SK-N-SH treated with all-trans-retinoic acid at 6 μM for 48 hours (cell line): Measurements from ENCODE around the gene UCP2.

Experiments used
- ATAC-seq: fragments of 200-7000 bp; cut with Tn5 transposase; 3 replicates; pipeline ENCODE4 v1.9.1; 2020; ENCODE audit warnings: mild to moderate bottlenecking, moderate library complexity
- ARNTL ChIP-seq: fragments of 450-650 bp; formaldehyde crosslinking; IDR thresholded peaks from 2 replicates; pipeline ENCODE4 v1.5.0; 2020; ENCODE audit warnings: low read depth, mild to moderate bottlenecking, moderate library complexity, borderline replicate concordance
- BACH2 ChIP-seq: fragments of 250-450 bp; sonication (Bioruptor Pico); IDR thresholded peaks from 2 replicates; pipeline ENCODE4 v1.9.0; 2021; ENCODE audit warnings: mild to moderate bottlenecking, borderline replicate concordance
- CREB5 ChIP-seq: fragments of 250-450 bp; sonication (Bioruptor Pico); IDR thresholded peaks from 2 replicates; pipeline ENCODE4 v1.5.1; 2020; ENCODE audit warnings: low read depth, mild to moderate bottlenecking, moderate library complexity
- CSDC2 ChIP-seq: fragments of 250-450 bp; sonication (Bioruptor Pico); IDR thresholded peaks from 2 replicates; pipeline ENCODE4 v1.5.0; 2020; ENCODE audit warnings: mild to moderate bottlenecking, moderate library complexity
- ESRRG ChIP-seq: fragments of 250-450 bp; sonication (Bioruptor Pico); IDR thresholded peaks from 2 replicates; pipeline ENCODE4 v1.6.1; 2021; ENCODE audit warnings: mild to moderate bottlenecking
- GLIS3 ChIP-seq: fragments of 250-450 bp; sonication (Bioruptor Pico); IDR thresholded peaks from 2 replicates; pipeline ENCODE4 v1.5.0; 2020; ENCODE audit warnings: mild to moderate bottlenecking, moderate library complexity
- ISL1 ChIP-seq: fragments of 250-450 bp; sonication (Bioruptor Pico); IDR thresholded peaks from 2 replicates; pipeline ENCODE4 v2.1.2; 2022; ENCODE audit warnings: mild to moderate bottlenecking, moderate library complexity
- PATZ1 ChIP-seq: fragments of 250-450 bp; sonication (Bioruptor Pico); IDR thresholded peaks from 2 replicates; pipeline ENCODE4 v1.8.0; 2020; ENCODE audit warnings: mild to moderate bottlenecking, moderate library complexity, borderline replicate concordance
- PPARA ChIP-seq: fragments of 250-450 bp; sonication (Bioruptor Pico); IDR thresholded peaks from 2 replicates; pipeline ENCODE4 v1.5.0; 2020; ENCODE audit warnings: mild to moderate bottlenecking, borderline replicate concordance
- RARB ChIP-seq: fragments of 250-450 bp; sonication (Bioruptor Pico); IDR thresholded peaks from 2 replicates; pipeline ENCODE4 v1.8.0; 2021; ENCODE audit warnings: mild to moderate bottlenecking, moderate library complexity
- SNAI2 ChIP-seq: fragments of 250-450 bp; sonication (Bioruptor Pico); IDR thresholded peaks from 2 replicates; pipeline ENCODE4 v1.5.0; 2020; ENCODE audit warnings: mild to moderate bottlenecking, moderate library complexity
- TCF4 ChIP-seq: fragments of 250-450 bp; sonication (Bioruptor Pico); IDR thresholded peaks from 2 replicates; pipeline ENCODE4 v1.8.0; 2021; ENCODE audit warnings: mild to moderate bottlenecking, moderate library complexity, borderline replicate concordance
- TOX ChIP-seq: fragments of 250-450 bp; sonication (Bioruptor Pico); IDR thresholded peaks from 2 replicates; pipeline ENCODE4 v1.8.0; 2021; ENCODE audit warnings: mild to moderate bottlenecking, moderate library complexity, borderline replicate concordance
- ZC3H10 ChIP-seq: fragments of 250-450 bp; sonication (Bioruptor Pico); IDR thresholded peaks from 2 replicates; pipeline ENCODE4 v1.5.1; 2021; ENCODE audit warnings: mild to moderate bottlenecking, moderate library complexity
- ZFP30 ChIP-seq: fragments of 450-650 bp; formaldehyde crosslinking; IDR thresholded peaks from 2 replicates; pipeline ENCODE4 v1.5.0; 2022; ENCODE audit warnings: mild to moderate bottlenecking, moderate library complexity
- ZNF565 ChIP-seq: fragments of 450-650 bp; formaldehyde crosslinking; conservative IDR thresholded peaks from 2 replicates; pipeline ENCODE4 v1.5.0; 2020; ENCODE audit warnings: low read depth, mild to moderate bottlenecking, moderate library complexity
- ZNF70 ChIP-seq: fragments of 450-650 bp; formaldehyde crosslinking; IDR thresholded peaks from 2 replicates; pipeline ENCODE4 v1.5.0; 2020; ENCODE audit warnings: mild to moderate bottlenecking, moderate library complexity
- TF ChIP-seq, protein P1 (sequence below): fragments of 250-450 bp; sonication (Bioruptor Pico); IDR thresholded peaks from 2 replicates; pipeline ENCODE4 v1.8.0; 2021; ENCODE audit warnings: low read depth, mild to moderate bottlenecking, moderate library complexity, borderline replicate concordance
- TF ChIP-seq, protein P2 (sequence below): fragments of 250-450 bp; sonication (Bioruptor Pico); IDR thresholded peaks from 2 replicates; pipeline ENCODE4 v1.5.0; 2020; ENCODE audit warnings: mild to moderate bottlenecking, moderate library complexity

UCP2 gene

DNA sequence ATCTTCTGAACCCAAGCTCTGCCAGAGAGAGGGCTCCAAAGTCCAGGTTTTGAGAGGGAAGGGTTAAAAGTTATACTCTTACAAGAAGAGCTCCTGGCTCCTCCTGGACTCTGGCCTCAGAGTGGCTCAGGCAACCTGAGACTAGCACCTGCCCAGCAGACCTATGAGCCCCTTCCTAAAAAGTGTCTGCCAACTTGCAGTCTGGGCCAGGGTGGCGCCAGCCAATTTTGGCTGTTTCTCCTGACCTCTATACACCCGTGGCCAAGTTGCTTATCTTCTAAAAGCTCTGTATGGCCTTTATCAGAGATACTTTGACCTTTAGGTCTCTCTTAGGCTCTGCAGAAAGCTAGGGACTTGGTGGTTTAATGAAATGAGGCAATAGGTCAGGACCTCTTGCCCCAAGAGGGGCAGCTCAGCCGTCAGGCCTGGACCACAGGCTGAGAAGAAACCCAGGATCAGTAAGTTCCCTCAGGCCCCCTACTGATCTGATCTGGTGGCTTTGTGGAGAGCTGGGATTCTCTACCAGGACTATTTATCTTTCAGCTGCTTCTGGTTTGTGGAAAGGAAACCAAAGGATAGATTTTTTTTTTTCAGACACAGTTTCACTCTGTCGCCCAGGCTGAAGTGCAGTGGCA lies 36.6 kb upstream of the UCP2 start (continued):
- TF ChIP-seq ZNF70 (CRISPR knock-in tag) = no peak
- TF ChIP-seq, all 23 proteins: peak for 0

DNA sequence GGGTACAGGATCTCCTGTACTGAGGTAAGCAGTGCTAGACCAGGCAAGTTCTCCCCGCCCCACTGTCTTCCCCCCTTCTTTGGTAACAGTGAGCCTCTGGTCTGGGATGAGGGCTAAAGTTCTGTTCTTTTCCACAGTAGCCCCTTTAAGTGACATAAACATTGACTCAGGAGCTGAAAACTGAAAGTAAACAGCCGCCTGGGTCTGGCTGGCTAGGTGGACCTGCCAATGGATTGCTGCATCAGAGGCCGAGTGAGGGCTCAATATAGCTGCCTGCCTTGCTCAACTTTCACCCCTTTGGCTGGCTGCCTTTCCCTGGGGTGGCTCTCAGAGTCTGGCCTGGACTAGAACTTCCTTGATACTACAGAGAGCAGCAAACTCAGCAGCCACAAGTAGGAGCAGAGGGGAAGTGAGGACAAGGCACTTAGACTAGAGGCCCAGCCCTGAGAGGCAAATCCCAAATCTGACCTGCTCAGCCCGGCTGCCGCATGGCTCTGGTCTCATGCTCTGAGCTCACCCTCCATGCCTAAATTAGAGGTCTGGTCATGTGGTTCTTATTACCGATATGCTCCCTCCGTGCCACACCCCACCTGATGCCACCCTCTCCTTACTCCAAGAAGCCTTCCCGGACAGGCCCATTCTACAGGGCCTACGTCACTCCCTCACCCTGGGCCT lies 35.8 kb upstream of the UCP2 start:
- TF ChIP-seq ARNTL (CRISPR knock-in tag) = no peak
- TF ChIP-seq ZNF565 (CRISPR knock-in tag) = no peak
- TF ChIP-seq CREB5 (CRISPR knock-in tag) = no peak
- TF ChIP-seq TCF4 (CRISPR knock-in tag) = no peak
- TF ChIP-seq, protein P1, sequence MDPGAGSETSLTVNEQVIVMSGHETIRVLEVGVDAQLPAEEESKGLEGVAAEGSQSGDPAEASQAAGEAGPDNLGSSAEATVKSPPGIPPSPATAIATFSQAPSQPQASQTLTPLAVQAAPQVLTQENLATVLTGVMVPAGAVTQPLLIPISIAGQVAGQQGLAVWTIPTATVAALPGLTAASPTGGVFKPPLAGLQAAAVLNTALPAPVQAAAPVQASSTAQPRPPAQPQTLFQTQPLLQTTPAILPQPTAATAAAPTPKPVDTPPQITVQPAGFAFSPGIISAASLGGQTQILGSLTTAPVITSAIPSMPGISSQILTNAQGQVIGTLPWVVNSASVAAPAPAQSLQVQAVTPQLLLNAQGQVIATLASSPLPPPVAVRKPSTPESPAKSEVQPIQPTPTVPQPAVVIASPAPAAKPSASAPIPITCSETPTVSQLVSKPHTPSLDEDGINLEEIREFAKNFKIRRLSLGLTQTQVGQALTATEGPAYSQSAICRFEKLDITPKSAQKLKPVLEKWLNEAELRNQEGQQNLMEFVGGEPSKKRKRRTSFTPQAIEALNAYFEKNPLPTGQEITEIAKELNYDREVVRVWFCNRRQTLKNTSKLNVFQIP = no peak
- TF ChIP-seq SNAI2 = no peak
- no peak for TF ChIP-seq PPARA
- no peak for TF ChIP-seq ZC3H10 (CRISPR knock-in tag)
- TF ChIP-seq CSDC2 (CRISPR knock-in tag) = no peak
- TF ChIP-seq ESRRG (CRISPR knock-in tag) = no peak
- TF ChIP-seq TOX (CRISPR knock-in tag) = no peak
- ATAC-seq = no peak

- TF ChIP-seq TCF4 (CRISPR knock-in tag) (no peak), SNAI2 (no peak), RARB (CRISPR knock-in tag) (no peak), ZC3H10 (CRISPR knock-in tag) (no peak), GLIS3 (CRISPR knock-in tag) (no peak), ZNF565 (CRISPR knock-in tag) (no peak), ZFP30 (CRISPR knock-in tag) (no peak)
- ATAC-seq = no peak
Observed at GRCh38 chr11:74017631-74018030, 35.0 kb upstream of the UCP2 start.

- no peak for ATAC-seq
- TF ChIP-seq ZNF70 (CRISPR knock-in tag) (no peak), ARNTL (CRISPR knock-in tag) (no peak), ZFP30 (CRISPR knock-in tag) (no peak), PATZ1 (CRISPR knock-in tag) (no peak), CREB5 (CRISPR knock-in tag) (no peak), ZNF565 (CRISPR knock-in tag) (no peak), ESRRG (CRISPR knock-in tag) (no peak), ISL1 (no peak), BACH2 (CRISPR knock-in tag) (no peak), SNAI2 (no peak), TOX (CRISPR knock-in tag) (no peak), RARB (CRISPR knock-in tag) (no peak), GLIS3 (CRISPR knock-in tag) (no peak)
- TF ChIP-seq, protein P2, sequence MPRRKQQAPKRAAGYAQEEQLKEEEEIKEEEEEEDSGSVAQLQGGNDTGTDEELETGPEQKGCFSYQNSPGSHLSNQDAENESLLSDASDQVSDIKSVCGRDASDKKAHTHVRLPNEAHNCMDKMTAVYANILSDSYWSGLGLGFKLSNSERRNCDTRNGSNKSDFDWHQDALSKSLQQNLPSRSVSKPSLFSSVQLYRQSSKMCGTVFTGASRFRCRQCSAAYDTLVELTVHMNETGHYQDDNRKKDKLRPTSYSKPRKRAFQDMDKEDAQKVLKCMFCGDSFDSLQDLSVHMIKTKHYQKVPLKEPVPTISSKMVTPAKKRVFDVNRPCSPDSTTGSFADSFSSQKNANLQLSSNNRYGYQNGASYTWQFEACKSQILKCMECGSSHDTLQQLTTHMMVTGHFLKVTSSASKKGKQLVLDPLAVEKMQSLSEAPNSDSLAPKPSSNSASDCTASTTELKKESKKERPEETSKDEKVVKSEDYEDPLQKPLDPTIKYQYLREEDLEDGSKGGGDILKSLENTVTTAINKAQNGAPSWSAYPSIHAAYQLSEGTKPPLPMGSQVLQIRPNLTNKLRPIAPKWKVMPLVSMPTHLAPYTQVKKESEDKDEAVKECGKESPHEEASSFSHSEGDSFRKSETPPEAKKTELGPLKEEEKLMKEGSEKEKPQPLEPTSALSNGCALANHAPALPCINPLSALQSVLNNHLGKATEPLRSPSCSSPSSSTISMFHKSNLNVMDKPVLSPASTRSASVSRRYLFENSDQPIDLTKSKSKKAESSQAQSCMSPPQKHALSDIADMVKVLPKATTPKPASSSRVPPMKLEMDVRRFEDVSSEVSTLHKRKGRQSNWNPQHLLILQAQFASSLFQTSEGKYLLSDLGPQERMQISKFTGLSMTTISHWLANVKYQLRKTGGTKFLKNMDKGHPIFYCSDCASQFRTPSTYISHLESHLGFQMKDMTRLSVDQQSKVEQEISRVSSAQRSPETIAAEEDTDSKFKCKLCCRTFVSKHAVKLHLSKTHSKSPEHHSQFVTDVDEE = no peak
- TF ChIP-seq, protein P1 = no peak
- TF ChIP-seq, all 23 proteins: peak for 0
Observed at GRCh38 chr11:74015919-74016684, 33.5 kb upstream of the UCP2 start.
